Measurements from ENCODE around the gene MAPK7.

The MAPK7 gene

GRCh38 chr17:19398301-19399181 is 20.2 kb downstream of the MAPK7 start (continued):
- TF ChIP-seq ZFHX2 (tag by site-specific recombination; conservative IDR thresholded peaks at IDR 0.05) (peak; percentile 87), ZNF133 (tag by site-specific recombination; IDR thresholded peaks at IDR 0.05) (no peak), ZNF654 (tag by site-specific recombination; IDR thresholded peaks at IDR 0.05; ENCODE audit: low read depth) (no peak), MEIS1 (CRISPR knock-in tag; IDR thresholded peaks at IDR 0.05; ENCODE audit: borderline replicate concordance) (peak; percentile 87; the same call in 1 of the 2 replicates), ZNF155 (tag by site-specific recombination; IDR thresholded peaks at IDR 0.05) (no peak), ZNF214 (tag by site-specific recombination; IDR thresholded peaks at IDR 0.05; ENCODE audit: borderline replicate concordance) (no peak), ZNF48 (tag by site-specific recombination; IDR thresholded peaks at IDR 0.05) (no peak), REST (tag by site-specific recombination; IDR thresholded peaks at IDR 0.05) (no peak), ZNF549 (tag by site-specific recombination; IDR thresholded peaks at IDR 0.05) (no peak), ZNF776 (tag by site-specific recombination; IDR thresholded peaks at IDR 0.05; ENCODE audit: borderline replicate concordance) (no peak), ZNF621 (tag by site-specific recombination; IDR thresholded peaks at IDR 0.05) (no peak), ZBTB17 (tag by site-specific recombination; IDR thresholded peaks at IDR 0.05) (no peak), ZNF529 (tag by site-specific recombination; IDR thresholded peaks at IDR 0.05; ENCODE audit: insufficient replicate concordance) (no peak), HOXA7 (CRISPR knock-in tag; IDR thresholded peaks at IDR 0.05; ENCODE audit: borderline replicate concordance) (no peak), ZBTB8A (tag by site-specific recombination; IDR thresholded peaks at IDR 0.05) (no peak), ZBTB1 (tag by site-specific recombination; IDR thresholded peaks at IDR 0.05) (no peak), ZNF626 (tag by site-specific recombination; IDR thresholded peaks at IDR 0.05) (no peak), ZNF335 (tag by site-specific recombination; conservative IDR thresholded peaks at IDR 0.05) (no peak), WT1 (tag by site-specific recombination; IDR thresholded peaks at IDR 0.05) (peak; percentile 43; the same call in 1 of the 2 replicates), ZNF580 (tag by site-specific recombination; IDR thresholded peaks at IDR 0.05) (no peak), PRDM10 (tag by site-specific recombination; IDR thresholded peaks at IDR 0.05) (0 out of 2 replicates have a peak, but pooled peaks have one; percentile 13), ZNF514 (tag by site-specific recombination; IDR thresholded peaks at IDR 0.05) (no peak), INSM2 (tag by site-specific recombination; IDR thresholded peaks at IDR 0.05) (no peak), EGR2 (tag by site-specific recombination; IDR thresholded peaks at IDR 0.05; ENCODE audit: low read depth) (peak; percentile 82), KLF1 (tag by site-specific recombination; IDR thresholded peaks at IDR 0.05) (no peak), ZSCAN18 (tag by site-specific recombination; IDR thresholded peaks at IDR 0.05) (no peak), ZNF324 (tag by site-specific recombination; IDR thresholded peaks at IDR 0.05) (no peak), KLF10 (tag by site-specific recombination; IDR thresholded peaks at IDR 0.05) (no peak)
